HepG2 (cell line): Measurements from ENCODE around the gene SYNGR2. TPM values are rescaled to one million over a fixed set of nuclear protein-coding genes. Genes with fewer than 3 reads are reported as not detected.
A peak's percentile ranks its signal among the peaks of the same experiment; 100 is the strongest.

Experiments
- CEBPZ ChIP-seq: IDR thresholded peaks from 2 replicates; pipeline ENCODE4 v1.6.1; 2012; ENCODE audit warnings: low read length, improper control_type of control experiment
- CENPX ChIP-seq: sonication (generic); formaldehyde crosslinking; IDR thresholded peaks from 2 replicates; pipeline ENCODE4 v1.9.0; 2021; ENCODE audit warnings: mild to moderate bottlenecking, missing genetic modification reagents, moderate library complexity
- HBP1 ChIP-seq: IDR thresholded peaks from 2 replicates; pipeline ENCODE4 v1.6.1; 2016; ENCODE audit warnings: low read depth, control low read depth
- HMG20B ChIP-seq: conservative IDR thresholded peaks from 2 replicates; pipeline ENCODE4 v1.6.1; 2016; ENCODE audit warnings: missing genetic modification reagents, missing compliant biosample characterization
- HNF4A ChIP-seq: sonication (generic); formaldehyde crosslinking; IDR thresholded peaks from 2 replicates; pipeline ENCODE4 v1.4.0; 2020; ENCODE audit warnings: missing genetic modification reagents
- SKIL ChIP-seq: sonication (generic); formaldehyde crosslinking; IDR thresholded peaks from 2 replicates; pipeline ENCODE4 v1.8.0; 2022; ENCODE audit warnings: missing genetic modification reagents, mild to moderate bottlenecking, moderate library complexity, borderline replicate concordance
- ZFP91 ChIP-seq: sonication (generic); formaldehyde crosslinking; IDR thresholded peaks from 2 replicates; pipeline ENCODE4 v1.9.0; 2022; ENCODE audit warnings: missing genetic modification reagents, mild to moderate bottlenecking, borderline replicate concordance
- ZNF281 ChIP-seq: sonication (generic); formaldehyde crosslinking; IDR thresholded peaks from 2 replicates; pipeline ENCODE4 v1.4.0; 2020; ENCODE audit warnings: missing genetic modification reagents, borderline replicate concordance
- ZNF687 ChIP-seq: sonication (generic); formaldehyde crosslinking; IDR thresholded peaks from 2 replicates; pipeline ENCODE4 v1.5.1; 2020; ENCODE audit warnings: mild to moderate bottlenecking, missing genetic modification reagents, moderate library complexity
- ZNF747 ChIP-seq: sonication (generic); formaldehyde crosslinking; IDR thresholded peaks from 2 replicates; pipeline ENCODE4 v1.8.1; 2023; ENCODE audit warnings: missing genetic modification reagents, mild to moderate bottlenecking, borderline replicate concordance
- polyA plus RNA-seq, 8 experiments: library from polyadenylated mRNA; depleted of rRNA in 3 of 8; stranded (reverse) in 7 of 8; unstranded in 1 of 8; fragments of >200 nt; fragmentation: Illumina TruSeq in 4 of 8; extraction: Trizol in 4 of 8; gene quantifications; 2 replicates each; pipeline versions ENCODE4 v1.2.1 to v1.2.3, GENCODE V29; 2011 to 2016; ENCODE audit warnings: low read depth in 4 of 8, missing spikeins in 1 of 8, mixed read lengths in 1 of 8; ENCODE audit not compliant: insufficient read depth in 1 of 8
- total RNA-seq, 5 experiments: library from RNA; depleted of rRNA; stranded (reverse); fragments of >200 nt; fragmentation: Illumina TruSeq; extraction: Trizol; gene quantifications; 2 replicates each; pipeline ENCODE4 v1.2.3, GENCODE V29; 2016; ENCODE audit warnings: low read depth in 1 of 5

SYNGR2 gene
- total and polyA plus RNA-seq, 2 of the 13 experiments (the other 11 are each of a cell fraction or from before 2014, with no cell fraction given) = 46.7 to 170 TPM

GRCh38 chr17:78137392-78138203 lies 30.8 kb upstream of the SYNGR2 start (continued):
- TF ChIP-seq ZNF281 = peak; percentile 22; the same call in 1 of the 2 replicates
- TF ChIP-seq ZNF747 (CRISPR knock-in tag) = no peak
- TF ChIP-seq CEBPZ = no peak
- no peak for TF ChIP-seq HBP1 (CRISPR knock-in tag)
- 0 out of 2 replicates have a peak, but pooled peaks have one; percentile 19 for TF ChIP-seq HMG20B
- peak; percentile 45; the same call in 1 of the 2 replicates for TF ChIP-seq SKIL
- TF ChIP-seq HNF4A (CRISPR knock-in tag) = peak; percentile 12; the same call in 1 of the 2 replicates
- peak; percentile 52 for TF ChIP-seq ZNF687 (CRISPR knock-in tag)
- peak; percentile 81; the same call in 1 of the 2 replicates for TF ChIP-seq ZFP91 (CRISPR knock-in tag)
- no peak for TF ChIP-seq CENPX (CRISPR knock-in tag)
